Liver (tissue), 9 donors: ENCODE data around the gene NBAS. TPM values are rescaled to one million over a fixed set of nuclear protein-coding genes. Genes with fewer than 3 reads are reported as not detected.

ENCODE experiments used
- DNase-seq: peaks from one replicate; pipeline ENCODE4 v3.0.0-alpha.2; 2017; ENCODE audit warnings: low spot score
- H3K27ac ChIP-seq, 2 donors: one replicate each; pipeline ENCODE4 v1.7.0; 2013; ENCODE audit warnings: inconsistent platforms in 2 of 2, low read length in 2 of 2, control low read depth in 1 of 2, low read depth in 1 of 2, mild to moderate bottlenecking in 1 of 2
- H3K27me3 ChIP-seq, 4 donors: one replicate each; pipeline versions ENCODE4 v1.6.1 to v1.7.0; 2013; ENCODE audit warnings: low read length in 3 of 4, inconsistent platforms in 1 of 4, mild to moderate bottlenecking in 1 of 4, moderate library complexity in 1 of 4; ENCODE audit not compliant: control insufficient read depth in 4 of 4, insufficient read depth in 4 of 4
- H3K36me3 ChIP-seq, 4 donors: one replicate each; pipeline versions ENCODE4 v1.6.1 to v1.7.0; 2013; ENCODE audit warnings: low read length in 3 of 4, mild to moderate bottlenecking in 3 of 4, low read depth in 1 of 4, moderate library complexity in 1 of 4; ENCODE audit not compliant: control insufficient read depth in 4 of 4, insufficient read depth in 3 of 4
- H3K4me1 ChIP-seq, 4 donors: one replicate each; pipeline versions ENCODE4 v1.6.1 to v1.7.0; 2013; ENCODE audit warnings: low read length in 3 of 4, mild to moderate bottlenecking in 3 of 4, moderate library complexity in 1 of 4; ENCODE audit not compliant: control insufficient read depth in 4 of 4, insufficient read depth in 4 of 4
- H3K4me3 ChIP-seq, 3 donors: one replicate each; pipeline versions ENCODE4 v1.6.1 to v1.7.0; 2013; ENCODE audit warnings: low read length in 3 of 3, control low read depth in 1 of 3, low read depth in 1 of 3, mild to moderate bottlenecking in 1 of 3
- H3K9ac ChIP-seq, 2 donors: one replicate each; pipeline ENCODE4 v1.7.0; 2013; ENCODE audit warnings: low read length in 2 of 2, mild to moderate bottlenecking in 2 of 2, moderate library complexity in 2 of 2, control low read depth in 1 of 2, low read depth in 1 of 2
- H3K9me3 ChIP-seq, 4 donors: one replicate each; pipeline versions ENCODE4 v1.6.1 to v1.7.0; 2013; ENCODE audit warnings: low read length in 3 of 4; ENCODE audit not compliant: control insufficient read depth in 4 of 4
- EGR1 ChIP-seq, 2 donors: IDR thresholded peaks; 2 replicates each; pipeline ENCODE4 v1.6.1; 2016 to 2018; ENCODE audit warnings: antibody characterized with exemption in 2 of 2, low read depth in 2 of 2
- FOXA1 ChIP-seq: IDR thresholded peaks from 2 replicates; pipeline ENCODE4 v1.6.1; 2016; ENCODE audit warnings: antibody characterized with exemption
- FOXA2 ChIP-seq: IDR thresholded peaks from 2 replicates; pipeline ENCODE4 v1.6.1; 2016; ENCODE audit warnings: antibody characterized with exemption
- GABPA ChIP-seq, 2 donors: IDR thresholded peaks in 1 of 2; conservative IDR thresholded peaks in 1 of 2; 2 replicates each; pipeline ENCODE4 v1.6.1; 2016; ENCODE audit warnings: antibody characterized with exemption in 2 of 2, mild to moderate bottlenecking in 1 of 2, moderate library complexity in 1 of 2
- HNF4A ChIP-seq, 2 donors: conservative IDR thresholded peaks; 2 replicates each; pipeline ENCODE4 v1.6.1; 2016; ENCODE audit warnings: antibody characterized with exemption in 2 of 2, mild to moderate bottlenecking in 2 of 2
- HNF4G ChIP-seq: IDR thresholded peaks from 2 replicates; pipeline ENCODE4 v1.6.1; 2016; ENCODE audit warnings: antibody characterized with exemption
- JUND ChIP-seq, 2 donors: IDR thresholded peaks; 2 replicates each; pipeline ENCODE4 v1.6.1; 2016; ENCODE audit warnings: antibody characterized with exemption in 2 of 2
- NR2F2 ChIP-seq: IDR thresholded peaks from 2 replicates; pipeline ENCODE4 v1.6.1; 2016; ENCODE audit warnings: antibody characterized with exemption
- RAD21 ChIP-seq, 2 donors: IDR thresholded peaks; 2 replicates each; pipeline ENCODE4 v1.6.1; 2016; ENCODE audit warnings: antibody characterized with exemption in 2 of 2, mild to moderate bottlenecking in 2 of 2
- RXRA ChIP-seq, 2 donors: IDR thresholded peaks; 2 replicates each; pipeline ENCODE4 v1.6.1; 2017 to 2018; ENCODE audit warnings: antibody characterized with exemption in 2 of 2, mild to moderate bottlenecking in 1 of 2
- SP1 ChIP-seq: IDR thresholded peaks from 2 replicates; pipeline ENCODE4 v1.6.1; 2018; ENCODE audit warnings: antibody characterized with exemption, mild to moderate bottlenecking
- TAF1 ChIP-seq: conservative IDR thresholded peaks from 2 replicates; pipeline ENCODE4 v1.6.1; 2016; ENCODE audit warnings: antibody characterized with exemption, mild to moderate bottlenecking
- YY1 ChIP-seq: IDR thresholded peaks from 2 replicates; pipeline ENCODE4 v1.6.1; 2016; ENCODE audit warnings: antibody characterized with exemption, mild to moderate bottlenecking
- whole genome bisulfite sequencing: extraction: QIAGEN DNeasy Blood & Tissue Kit; methylation state at CpG from one replicate; pipeline ENCODE4 v1.1.7; 2013; 5-methylcytosine and 5-hydroxymethylcytosine counted together
- polyA plus RNA-seq, 2 donors: library from polyadenylated mRNA; stranded (reverse) in 1 of 2; unstranded in 1 of 2; fragments of 200-250 nt in 1 of 2; fragments of >200 nt in 1 of 2; fragmentation: Nextera tagmentation in 1 of 2; extraction: Ambion mirVana in 1 of 2; gene quantifications; one replicate each; pipeline versions ENCODE4 v1.2.1 to v1.2.3, GENCODE V29; 2013 to 2015
- total RNA-seq, 2 donors: library from RNA; depleted of rRNA; stranded (reverse); fragments of >200 nt; gene quantifications; one replicate each; pipeline ENCODE4 v1.2.3, GENCODE V29; 2014
- TF ChIP-seq, protein P1 (sequence below): IDR thresholded peaks from 2 replicates; pipeline ENCODE4 v1.6.1; 2016; ENCODE audit warnings: antibody characterized with exemption
- TF ChIP-seq, protein P2 (sequence below): IDR thresholded peaks from 2 replicates; pipeline ENCODE4 v1.6.1; 2016; ENCODE audit warnings: antibody characterized with exemption
- TF ChIP-seq, protein P3 (sequence below): IDR thresholded peaks from 2 replicates; pipeline ENCODE4 v1.6.1; 2016; ENCODE audit warnings: antibody characterized with exemption
- TF ChIP-seq, protein P4 (sequence below): fragments of 150-350 bp; IDR thresholded peaks from 2 replicates; pipeline ENCODE4 v1.5.1; 2017; ENCODE audit warnings: improper control_type of control experiment, low read depth, low read length; ENCODE audit not compliant: missing input control
- TF ChIP-seq, protein P5 (sequence below): IDR thresholded peaks from 2 replicates; pipeline ENCODE4 v1.6.1; 2016; ENCODE audit warnings: antibody characterized with exemption, mild to moderate bottlenecking
- donor health status: healthy.
- donor health status: healthy.
- donor health status: healthy.
- donor health status: healthy.
- donor health status: healthy.

NBAS gene
- total and polyA plus RNA-seq, 4 donors: 10.5 to 40.0 (median 18.9) TPM

DNA sequence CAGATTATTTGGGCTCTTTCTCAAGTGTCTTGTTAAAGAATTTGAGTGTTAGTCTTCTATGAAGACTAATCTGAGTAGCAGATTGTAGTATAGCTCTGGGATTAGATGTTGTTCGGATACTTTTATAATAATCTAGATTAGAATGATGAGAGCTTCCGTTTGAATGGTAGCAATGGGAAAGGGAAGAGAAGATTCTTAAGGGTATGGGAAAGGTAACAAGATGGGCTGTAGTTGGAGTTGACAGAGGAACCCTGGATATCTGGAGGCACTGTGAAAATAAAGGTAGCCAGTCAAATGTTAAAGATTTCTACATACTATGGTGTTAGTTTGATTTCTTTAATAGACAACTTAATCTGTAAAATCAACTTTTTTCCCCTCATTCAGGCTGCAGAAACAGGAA, 35.2 kb upstream of the NBAS start:
- Histone ChIP-seq H3K9me3 (no peaks in the 10 kb centered on the region), H3K4me1 (peaks cover 3 to 14% (median 6%) of the 10 kb centered on the region in 4 donors), H3K9ac (no peak overlapping the region), H3K27me3 (no peaks in the 10 kb centered on the region), H3K4me3 (no peak overlapping the region), H3K27ac (no peak overlapping the region), H3K36me3 (peaks cover 5 to 53% (median 50%) of the 10 kb centered on the region in 4 donors)
- WGBS: 92% methylated on average over 2 of the region's 2 CpGs
- TF ChIP-seq HNF4A (conservative IDR thresholded peaks at IDR 0.05) (no peak), TAF1 (no peak), NR2F2 (no peak), FOXA2 (no peak), SP1 (no peak), RAD21 (IDR thresholded peaks at IDR 0.05) (no peak), YY1 (no peak), GABPA (IDR thresholded peaks at IDR 0.05 in 1 of 2, conservative IDR thresholded peaks at IDR 0.05 in 1 of 2) (no peak), FOXA1 (no peak), HNF4G (no peak), EGR1 (IDR thresholded peaks at IDR 0.05; ENCODE audit: low read depth in 2 of 2) (no peak)
- TF ChIP-seq, protein P1, sequence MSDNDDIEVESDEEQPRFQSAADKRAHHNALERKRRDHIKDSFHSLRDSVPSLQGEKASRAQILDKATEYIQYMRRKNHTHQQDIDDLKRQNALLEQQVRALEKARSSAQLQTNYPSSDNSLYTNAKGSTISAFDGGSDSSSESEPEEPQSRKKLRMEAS: no peak
- TF ChIP-seq, protein P2, sequence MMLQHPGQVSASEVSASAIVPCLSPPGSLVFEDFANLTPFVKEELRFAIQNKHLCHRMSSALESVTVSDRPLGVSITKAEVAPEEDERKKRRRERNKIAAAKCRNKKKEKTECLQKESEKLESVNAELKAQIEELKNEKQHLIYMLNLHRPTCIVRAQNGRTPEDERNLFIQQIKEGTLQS: no peak
- TF ChIP-seq, protein P3, sequence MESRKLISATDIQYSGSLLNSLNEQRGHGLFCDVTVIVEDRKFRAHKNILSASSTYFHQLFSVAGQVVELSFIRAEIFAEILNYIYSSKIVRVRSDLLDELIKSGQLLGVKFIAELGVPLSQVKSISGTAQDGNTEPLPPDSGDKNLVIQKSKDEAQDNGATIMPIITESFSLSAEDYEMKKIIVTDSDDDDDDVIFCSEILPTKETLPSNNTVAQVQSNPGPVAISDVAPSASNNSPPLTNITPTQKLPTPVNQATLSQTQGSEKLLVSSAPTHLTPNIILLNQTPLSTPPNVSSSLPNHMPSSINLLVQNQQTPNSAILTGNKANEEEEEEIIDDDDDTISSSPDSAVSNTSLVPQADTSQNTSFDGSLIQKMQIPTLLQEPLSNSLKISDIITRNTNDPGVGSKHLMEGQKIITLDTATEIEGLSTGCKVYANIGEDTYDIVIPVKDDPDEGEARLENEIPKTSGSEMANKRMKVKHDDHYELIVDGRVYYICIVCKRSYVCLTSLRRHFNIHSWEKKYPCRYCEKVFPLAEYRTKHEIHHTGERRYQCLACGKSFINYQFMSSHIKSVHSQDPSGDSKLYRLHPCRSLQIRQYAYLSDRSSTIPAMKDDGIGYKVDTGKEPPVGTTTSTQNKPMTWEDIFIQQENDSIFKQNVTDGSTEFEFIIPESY: no peak
- no peak for DNase-seq

DNA sequence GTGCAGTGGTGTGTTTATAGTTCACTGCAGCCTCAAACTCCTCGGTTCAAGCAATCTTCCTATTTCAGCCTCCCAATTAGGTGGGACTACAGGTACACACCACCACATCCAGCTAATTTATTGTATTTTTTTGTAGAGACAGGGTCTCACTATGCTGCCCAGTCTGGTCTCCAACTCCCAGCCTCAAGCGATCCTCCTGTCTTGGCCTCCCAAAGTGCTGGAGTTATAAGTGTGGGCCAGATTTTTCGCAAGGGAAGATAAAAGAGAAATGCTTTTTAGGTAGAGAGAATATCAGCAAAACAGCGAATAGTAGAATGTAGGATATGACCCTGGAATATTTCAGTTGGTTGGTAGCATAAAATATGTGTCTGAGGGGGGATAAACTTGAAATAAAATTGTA, 34.8 kb upstream of the NBAS start:
- WGBS: over 99% methylated on average over 4 of the region's 4 CpGs
- DNase-seq: no peak
- Histone ChIP-seq H3K36me3 (peaks cover 5 to 49% (median 46%) of the 10 kb centered on the region in 4 donors), H3K4me3 (no peak overlapping the region), H3K9me3 (no peaks in the 10 kb centered on the region), H3K27ac (no peak overlapping the region), H3K9ac (no peak overlapping the region), H3K4me1 (peaks cover 3 to 18% (median 6%) of the 10 kb centered on the region in 4 donors), H3K27me3 (no peaks in the 10 kb centered on the region)
- TF ChIP-seq HNF4A (conservative IDR thresholded peaks at IDR 0.05) (no peak), FOXA2 (no peak), SP1 (no peak), FOXA1 (no peak), RXRA (IDR thresholded peaks at IDR 0.05) (no peak), RAD21 (IDR thresholded peaks at IDR 0.05) (no peak), TAF1 (no peak), JUND (IDR thresholded peaks at IDR 0.05) (no peak), GABPA (IDR thresholded peaks at IDR 0.05 in 1 of 2, conservative IDR thresholded peaks at IDR 0.05 in 1 of 2) (no peak), HNF4G (no peak), YY1 (no peak), EGR1 (IDR thresholded peaks at IDR 0.05; ENCODE audit: low read depth in 2 of 2) (no peak), NR2F2 (no peak)
- TF ChIP-seq, protein P4, sequence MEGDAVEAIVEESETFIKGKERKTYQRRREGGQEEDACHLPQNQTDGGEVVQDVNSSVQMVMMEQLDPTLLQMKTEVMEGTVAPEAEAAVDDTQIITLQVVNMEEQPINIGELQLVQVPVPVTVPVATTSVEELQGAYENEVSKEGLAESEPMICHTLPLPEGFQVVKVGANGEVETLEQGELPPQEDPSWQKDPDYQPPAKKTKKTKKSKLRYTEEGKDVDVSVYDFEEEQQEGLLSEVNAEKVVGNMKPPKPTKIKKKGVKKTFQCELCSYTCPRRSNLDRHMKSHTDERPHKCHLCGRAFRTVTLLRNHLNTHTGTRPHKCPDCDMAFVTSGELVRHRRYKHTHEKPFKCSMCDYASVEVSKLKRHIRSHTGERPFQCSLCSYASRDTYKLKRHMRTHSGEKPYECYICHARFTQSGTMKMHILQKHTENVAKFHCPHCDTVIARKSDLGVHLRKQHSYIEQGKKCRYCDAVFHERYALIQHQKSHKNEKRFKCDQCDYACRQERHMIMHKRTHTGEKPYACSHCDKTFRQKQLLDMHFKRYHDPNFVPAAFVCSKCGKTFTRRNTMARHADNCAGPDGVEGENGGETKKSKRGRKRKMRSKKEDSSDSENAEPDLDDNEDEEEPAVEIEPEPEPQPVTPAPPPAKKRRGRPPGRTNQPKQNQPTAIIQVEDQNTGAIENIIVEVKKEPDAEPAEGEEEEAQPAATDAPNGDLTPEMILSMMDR: no peak
- TF ChIP-seq, protein P5, sequence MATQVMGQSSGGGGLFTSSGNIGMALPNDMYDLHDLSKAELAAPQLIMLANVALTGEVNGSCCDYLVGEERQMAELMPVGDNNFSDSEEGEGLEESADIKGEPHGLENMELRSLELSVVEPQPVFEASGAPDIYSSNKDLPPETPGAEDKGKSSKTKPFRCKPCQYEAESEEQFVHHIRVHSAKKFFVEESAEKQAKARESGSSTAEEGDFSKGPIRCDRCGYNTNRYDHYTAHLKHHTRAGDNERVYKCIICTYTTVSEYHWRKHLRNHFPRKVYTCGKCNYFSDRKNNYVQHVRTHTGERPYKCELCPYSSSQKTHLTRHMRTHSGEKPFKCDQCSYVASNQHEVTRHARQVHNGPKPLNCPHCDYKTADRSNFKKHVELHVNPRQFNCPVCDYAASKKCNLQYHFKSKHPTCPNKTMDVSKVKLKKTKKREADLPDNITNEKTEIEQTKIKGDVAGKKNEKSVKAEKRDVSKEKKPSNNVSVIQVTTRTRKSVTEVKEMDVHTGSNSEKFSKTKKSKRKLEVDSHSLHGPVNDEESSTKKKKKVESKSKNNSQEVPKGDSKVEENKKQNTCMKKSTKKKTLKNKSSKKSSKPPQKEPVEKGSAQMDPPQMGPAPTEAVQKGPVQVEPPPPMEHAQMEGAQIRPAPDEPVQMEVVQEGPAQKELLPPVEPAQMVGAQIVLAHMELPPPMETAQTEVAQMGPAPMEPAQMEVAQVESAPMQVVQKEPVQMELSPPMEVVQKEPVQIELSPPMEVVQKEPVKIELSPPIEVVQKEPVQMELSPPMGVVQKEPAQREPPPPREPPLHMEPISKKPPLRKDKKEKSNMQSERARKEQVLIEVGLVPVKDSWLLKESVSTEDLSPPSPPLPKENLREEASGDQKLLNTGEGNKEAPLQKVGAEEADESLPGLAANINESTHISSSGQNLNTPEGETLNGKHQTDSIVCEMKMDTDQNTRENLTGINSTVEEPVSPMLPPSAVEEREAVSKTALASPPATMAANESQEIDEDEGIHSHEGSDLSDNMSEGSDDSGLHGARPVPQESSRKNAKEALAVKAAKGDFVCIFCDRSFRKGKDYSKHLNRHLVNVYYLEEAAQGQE: no peak
- TF ChIP-seq, protein P3: no peak
- TF ChIP-seq, protein P1: no peak
